Measurements from ENCODE around the gene PXYLP1.

Gene PXYLP1

GRCh38 chr3:141218162-141218835, 13.3 kb upstream of the PXYLP1 start:
- TF ChIP-seq, protein P1, sequence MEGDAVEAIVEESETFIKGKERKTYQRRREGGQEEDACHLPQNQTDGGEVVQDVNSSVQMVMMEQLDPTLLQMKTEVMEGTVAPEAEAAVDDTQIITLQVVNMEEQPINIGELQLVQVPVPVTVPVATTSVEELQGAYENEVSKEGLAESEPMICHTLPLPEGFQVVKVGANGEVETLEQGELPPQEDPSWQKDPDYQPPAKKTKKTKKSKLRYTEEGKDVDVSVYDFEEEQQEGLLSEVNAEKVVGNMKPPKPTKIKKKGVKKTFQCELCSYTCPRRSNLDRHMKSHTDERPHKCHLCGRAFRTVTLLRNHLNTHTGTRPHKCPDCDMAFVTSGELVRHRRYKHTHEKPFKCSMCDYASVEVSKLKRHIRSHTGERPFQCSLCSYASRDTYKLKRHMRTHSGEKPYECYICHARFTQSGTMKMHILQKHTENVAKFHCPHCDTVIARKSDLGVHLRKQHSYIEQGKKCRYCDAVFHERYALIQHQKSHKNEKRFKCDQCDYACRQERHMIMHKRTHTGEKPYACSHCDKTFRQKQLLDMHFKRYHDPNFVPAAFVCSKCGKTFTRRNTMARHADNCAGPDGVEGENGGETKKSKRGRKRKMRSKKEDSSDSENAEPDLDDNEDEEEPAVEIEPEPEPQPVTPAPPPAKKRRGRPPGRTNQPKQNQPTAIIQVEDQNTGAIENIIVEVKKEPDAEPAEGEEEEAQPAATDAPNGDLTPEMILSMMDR (IDR thresholded peaks at IDR 0.05): no peak

GRCh38 chr3:141218926-141219325, 12.7 kb upstream of the PXYLP1 start:
- TF ChIP-seq, protein P1 (IDR thresholded peaks at IDR 0.05): no peak

DNA sequence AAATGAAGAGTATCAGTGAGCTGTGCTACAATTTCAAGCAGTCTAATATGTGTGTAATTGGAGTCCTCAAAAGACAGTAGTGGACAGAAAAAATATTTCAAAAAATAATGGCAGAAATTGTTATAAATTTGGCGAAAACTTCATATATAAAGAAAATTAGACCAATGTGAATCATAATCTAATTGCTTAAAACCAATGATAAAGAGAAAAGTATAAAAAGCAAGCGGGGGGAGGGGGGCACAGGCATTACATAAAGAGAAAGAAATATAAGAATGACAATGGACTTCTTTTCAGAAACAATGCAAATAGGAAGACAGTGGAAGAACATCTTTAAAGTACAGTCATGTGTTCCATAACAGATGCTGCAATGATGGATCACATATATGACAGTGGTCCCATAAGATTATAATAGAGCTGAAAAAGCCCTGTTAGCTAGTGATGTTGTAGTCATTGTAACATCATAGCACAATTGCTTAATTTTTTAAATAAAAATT, 7.9 kb upstream of the PXYLP1 start:
- TF ChIP-seq, protein P1 (IDR thresholded peaks at IDR 0.05): no peak

DNA sequence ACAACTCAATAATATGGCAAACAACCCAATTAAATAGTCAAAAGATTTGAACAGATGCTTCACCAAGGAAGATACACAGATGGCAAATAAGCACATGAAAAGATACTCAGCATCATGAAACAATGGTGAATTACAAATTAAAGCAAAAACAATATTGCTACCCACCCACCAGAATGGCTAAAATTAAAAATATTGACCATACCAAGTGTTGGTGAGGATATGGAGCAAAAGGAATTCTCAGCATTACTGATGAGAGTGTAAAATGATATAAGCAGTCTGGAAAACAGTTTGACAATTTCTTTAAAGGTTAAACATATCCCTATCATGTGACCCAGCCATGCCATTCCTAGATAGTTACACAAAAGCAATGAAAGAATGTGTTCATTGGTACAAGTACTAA, 5.7 kb upstream of the PXYLP1 start:
- TF ChIP-seq, protein P1 (IDR thresholded peaks at IDR 0.05): no peak

- TF ChIP-seq, protein P1 (IDR thresholded peaks at IDR 0.05): no peak
Measured at GRCh38 chr3:141227216-141227615, 4.4 kb upstream of the PXYLP1 start.

DNA sequence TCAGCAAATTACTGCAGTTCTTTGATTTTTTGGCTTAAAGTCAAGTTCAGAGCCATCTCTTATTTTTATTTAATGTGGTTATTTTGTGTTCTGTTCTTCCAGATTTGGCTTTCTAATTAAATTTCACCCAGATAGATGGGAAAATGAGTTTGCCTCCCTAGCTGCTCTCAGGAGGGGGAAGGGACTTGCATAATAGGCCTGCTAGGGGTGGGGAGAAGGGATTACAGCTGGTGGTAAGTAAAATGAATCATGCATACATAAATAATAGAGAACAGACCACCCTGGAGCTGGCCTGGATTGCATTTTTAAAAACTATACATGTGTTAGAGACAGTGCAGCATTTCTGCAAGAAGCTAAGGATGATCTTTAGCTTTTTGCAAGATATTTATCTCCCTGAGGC, 3.9 kb upstream of the PXYLP1 start:
- TF ChIP-seq, protein P1 (IDR thresholded peaks at IDR 0.05): no peak

DNA sequence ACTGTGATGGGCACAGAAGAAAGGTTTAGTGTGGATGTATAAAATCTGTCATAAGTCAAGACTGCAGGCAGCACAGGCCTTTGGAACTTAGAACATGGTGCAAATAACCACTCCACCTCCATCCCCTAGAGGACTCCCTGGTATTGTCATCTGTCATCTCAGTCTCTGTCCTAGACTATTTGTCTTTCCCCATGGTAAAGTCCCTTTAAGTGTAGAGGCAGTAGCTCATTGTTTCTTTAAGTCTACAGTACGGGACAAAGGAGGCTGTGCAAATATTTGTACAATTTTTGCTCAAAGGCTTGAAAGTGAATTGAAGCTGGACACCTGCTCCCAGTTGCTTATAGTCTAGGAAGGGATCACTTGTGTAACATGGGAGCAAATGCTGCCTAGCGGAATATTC, 3.2 kb upstream of the PXYLP1 start:
- TF ChIP-seq, protein P1 (IDR thresholded peaks at IDR 0.05): peak; percentile 43; the same call in 1 of the 2 replicates
